Neural cell (in vitro differentiated cells): ENCODE measurements around the gene TMEM119. TPM values are rescaled to one million over a fixed set of nuclear protein-coding genes. Genes with fewer than 3 reads are reported as not detected.

Source experiments
- H2AFZ ChIP-seq: fragments of 200-600, 300-800 bp; sonication (generic), shearing (Covaris generic); 2 replicates; pipeline ENCODE4 v1.6.0; 2014; ENCODE audit warnings: low read depth, mild to moderate bottlenecking, antibody characterized with exemption, low read length, moderate library complexity
- H3F3A ChIP-seq: fragments of 200-600 bp; shearing (Covaris generic); 2 replicates; pipeline ENCODE4 v1.6.1; 2016; ENCODE audit warnings: mild to moderate bottlenecking, moderate library complexity, mixed read lengths, antibody characterized with exemption, low read length; ENCODE audit not compliant: insufficient read depth, poor library complexity, severe bottlenecking
- H3K27ac ChIP-seq: fragments of 200-600, 300-800 bp; sonication (generic), shearing (Covaris generic); 2 replicates; pipeline ENCODE4 v1.5.1; 2014; ENCODE audit warnings: mild to moderate bottlenecking, low read length, moderate library complexity
- H3K27me3 ChIP-seq: fragments of 300-800, 200-600 bp; sonication (generic), shearing (Covaris generic); 2 replicates; pipeline ENCODE4 v1.6.0; 2014; ENCODE audit warnings: mild to moderate bottlenecking, low read depth, low read length, moderate library complexity; ENCODE audit not compliant: insufficient read depth
- H3K36me3 ChIP-seq: fragments of 300-800, 200-600 bp; sonication (generic), shearing (Covaris generic); 2 replicates; pipeline ENCODE4 v1.5.1; 2014; ENCODE audit warnings: mild to moderate bottlenecking, antibody characterized with exemption, low read length, moderate library complexity; ENCODE audit not compliant: insufficient read depth
- H3K4me2 ChIP-seq: fragments of 300-800, 200-600 bp; sonication (generic), shearing (Covaris generic); 2 replicates; pipeline ENCODE4 v1.6.0; 2014; ENCODE audit warnings: mild to moderate bottlenecking, low read length
- H3K4me3 ChIP-seq: fragments of 300-800, 200-600 bp; sonication (generic), shearing (Covaris generic); 2 replicates; pipeline ENCODE4 v1.5.1; 2014; ENCODE audit warnings: mild to moderate bottlenecking, low read length, moderate library complexity
- H3K79me2 ChIP-seq: fragments of 200-600 bp; shearing (Covaris generic); replicated peaks from 2 replicates; pipeline ENCODE4 v1.6.0; 2014; ENCODE audit warnings: mild to moderate bottlenecking, low read length, moderate library complexity; ENCODE audit not compliant: insufficient read depth
- H3K9ac ChIP-seq: fragments of 300-800, 200-600 bp; sonication (generic), shearing (Covaris generic); 2 replicates; pipeline ENCODE4 v1.6.1; 2016; ENCODE audit warnings: mild to moderate bottlenecking, low read length, mixed read lengths
- H3K9me2 ChIP-seq: fragments of 200-600 bp; shearing (Covaris generic); 2 replicates; pipeline ENCODE4 v1.6.1; 2016; ENCODE audit warnings: mild to moderate bottlenecking, low read length, mixed read lengths; ENCODE audit not compliant: insufficient read depth
- H3K9me3 ChIP-seq: fragments of 200-600, 300-800 bp; sonication (generic), shearing (Covaris generic); 2 replicates; pipeline ENCODE4 v1.6.1; 2016; ENCODE audit warnings: mild to moderate bottlenecking, mixed run types, low read length, moderate library complexity, mixed read lengths
- H4K20me1 ChIP-seq: fragments of 200-600 bp; shearing (Covaris generic); 2 replicates; pipeline ENCODE4 v1.6.1; 2016; ENCODE audit warnings: mild to moderate bottlenecking, mixed run types; ENCODE audit not compliant: insufficient read depth
- EP300 ChIP-seq: fragments of 450-650 bp; conservative IDR thresholded peaks from 2 replicates; pipeline ENCODE4 v1.6.1; 2014; ENCODE audit warnings: antibody characterized with exemption, mild to moderate bottlenecking, moderate library complexity; ENCODE audit not compliant: poor library complexity, severe bottlenecking
- EZH2 ChIP-seq: fragments of 200-600, 300-800 bp; shearing (Covaris generic), sonication (generic); IDR thresholded peaks from 2 replicates; pipeline ENCODE4 v1.6.1; 2014; ENCODE audit warnings: antibody characterized with exemption, low read length, borderline replicate concordance, mild to moderate bottlenecking; ENCODE audit not compliant: insufficient read depth, poor library complexity, severe bottlenecking
- MXI1 ChIP-seq: fragments of 450-650 bp; conservative IDR thresholded peaks from 2 replicates; pipeline ENCODE4 v1.6.1; 2014; ENCODE audit warnings: antibody characterized with exemption, mild to moderate bottlenecking; ENCODE audit not compliant: poor library complexity, severe bottlenecking
- POLR2AphosphoS5 ChIP-seq: IDR thresholded peaks from 2 replicates; pipeline ENCODE4 v1.6.1; 2012
- RAD21 ChIP-seq: fragments of 450-650 bp; conservative IDR thresholded peaks from 2 replicates; pipeline ENCODE4 v1.6.1; 2014; ENCODE audit warnings: antibody characterized with exemption, mild to moderate bottlenecking, moderate library complexity
- TAF1 ChIP-seq: IDR thresholded peaks from 2 replicates; pipeline ENCODE4 v1.6.1; 2012; ENCODE audit warnings: low read depth
- polyA plus RNA-seq: library from polyadenylated mRNA; depleted of rRNA; stranded (reverse); fragments of >200 nt; gene quantifications from 2 replicates; pipeline ENCODE4 v1.2.3, GENCODE V29; 2014
- TF ChIP-seq, protein P1 (sequence below): fragments of 450-650 bp; IDR thresholded peaks from 2 replicates; pipeline ENCODE4 v1.5.1; 2014; ENCODE audit warnings: antibody characterized with exemption, mild to moderate bottlenecking, moderate library complexity; ENCODE audit not compliant: poor library complexity, severe bottlenecking
- TF ChIP-seq, protein P2 (sequence below): IDR thresholded peaks from 2 replicates; pipeline ENCODE4 v1.6.1; 2012; ENCODE audit warnings: borderline replicate concordance

Gene TMEM119
- polyA plus RNA-seq, 1 donor from 2014 or later, result not detected

DNA sequence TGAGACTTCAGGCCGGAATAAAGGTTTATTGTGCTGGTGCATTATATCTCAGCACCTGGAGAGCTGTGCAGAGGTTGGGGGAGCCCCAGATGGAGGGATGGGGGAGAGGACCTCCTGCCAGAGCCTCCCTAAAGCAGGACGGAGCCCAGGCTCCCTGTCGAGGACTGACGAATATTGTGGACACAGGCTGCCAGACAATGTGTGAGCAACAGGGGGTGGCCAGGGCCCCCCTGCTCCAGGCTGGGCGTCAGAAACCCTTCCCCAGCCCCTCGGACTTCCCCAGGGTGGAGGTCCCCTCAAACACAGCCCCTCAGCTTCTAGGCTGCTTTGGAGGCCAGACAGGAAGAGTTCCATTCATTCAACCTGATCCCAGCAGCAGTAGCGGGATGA is 8.0 kb downstream of the TMEM119 start:
- Histone ChIP-seq H3F3A (no peaks in the 10 kb centered on the region), H3K36me3 (no peaks in the 10 kb centered on the region), H3K27me3 (no peaks in the 10 kb centered on the region), H3K9me3 (no peaks in the 10 kb centered on the region), H4K20me1 (no peaks in the 10 kb centered on the region), H3K79me2 (no peaks in the 10 kb centered on the region), H3K9ac (no peak overlapping the region), H3K4me3 (no peak overlapping the region), H3K27ac (no peak overlapping the region), H2AFZ (no peak overlapping the region), H3K4me2 (no peak overlapping the region), H3K9me2 (no peaks in the 10 kb centered on the region)
- no peak for TF ChIP-seq MXI1
- TF ChIP-seq, protein P1, sequence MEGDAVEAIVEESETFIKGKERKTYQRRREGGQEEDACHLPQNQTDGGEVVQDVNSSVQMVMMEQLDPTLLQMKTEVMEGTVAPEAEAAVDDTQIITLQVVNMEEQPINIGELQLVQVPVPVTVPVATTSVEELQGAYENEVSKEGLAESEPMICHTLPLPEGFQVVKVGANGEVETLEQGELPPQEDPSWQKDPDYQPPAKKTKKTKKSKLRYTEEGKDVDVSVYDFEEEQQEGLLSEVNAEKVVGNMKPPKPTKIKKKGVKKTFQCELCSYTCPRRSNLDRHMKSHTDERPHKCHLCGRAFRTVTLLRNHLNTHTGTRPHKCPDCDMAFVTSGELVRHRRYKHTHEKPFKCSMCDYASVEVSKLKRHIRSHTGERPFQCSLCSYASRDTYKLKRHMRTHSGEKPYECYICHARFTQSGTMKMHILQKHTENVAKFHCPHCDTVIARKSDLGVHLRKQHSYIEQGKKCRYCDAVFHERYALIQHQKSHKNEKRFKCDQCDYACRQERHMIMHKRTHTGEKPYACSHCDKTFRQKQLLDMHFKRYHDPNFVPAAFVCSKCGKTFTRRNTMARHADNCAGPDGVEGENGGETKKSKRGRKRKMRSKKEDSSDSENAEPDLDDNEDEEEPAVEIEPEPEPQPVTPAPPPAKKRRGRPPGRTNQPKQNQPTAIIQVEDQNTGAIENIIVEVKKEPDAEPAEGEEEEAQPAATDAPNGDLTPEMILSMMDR, result no peak
- TF ChIP-seq EP300, result no peak
- TF ChIP-seq, protein P2, sequence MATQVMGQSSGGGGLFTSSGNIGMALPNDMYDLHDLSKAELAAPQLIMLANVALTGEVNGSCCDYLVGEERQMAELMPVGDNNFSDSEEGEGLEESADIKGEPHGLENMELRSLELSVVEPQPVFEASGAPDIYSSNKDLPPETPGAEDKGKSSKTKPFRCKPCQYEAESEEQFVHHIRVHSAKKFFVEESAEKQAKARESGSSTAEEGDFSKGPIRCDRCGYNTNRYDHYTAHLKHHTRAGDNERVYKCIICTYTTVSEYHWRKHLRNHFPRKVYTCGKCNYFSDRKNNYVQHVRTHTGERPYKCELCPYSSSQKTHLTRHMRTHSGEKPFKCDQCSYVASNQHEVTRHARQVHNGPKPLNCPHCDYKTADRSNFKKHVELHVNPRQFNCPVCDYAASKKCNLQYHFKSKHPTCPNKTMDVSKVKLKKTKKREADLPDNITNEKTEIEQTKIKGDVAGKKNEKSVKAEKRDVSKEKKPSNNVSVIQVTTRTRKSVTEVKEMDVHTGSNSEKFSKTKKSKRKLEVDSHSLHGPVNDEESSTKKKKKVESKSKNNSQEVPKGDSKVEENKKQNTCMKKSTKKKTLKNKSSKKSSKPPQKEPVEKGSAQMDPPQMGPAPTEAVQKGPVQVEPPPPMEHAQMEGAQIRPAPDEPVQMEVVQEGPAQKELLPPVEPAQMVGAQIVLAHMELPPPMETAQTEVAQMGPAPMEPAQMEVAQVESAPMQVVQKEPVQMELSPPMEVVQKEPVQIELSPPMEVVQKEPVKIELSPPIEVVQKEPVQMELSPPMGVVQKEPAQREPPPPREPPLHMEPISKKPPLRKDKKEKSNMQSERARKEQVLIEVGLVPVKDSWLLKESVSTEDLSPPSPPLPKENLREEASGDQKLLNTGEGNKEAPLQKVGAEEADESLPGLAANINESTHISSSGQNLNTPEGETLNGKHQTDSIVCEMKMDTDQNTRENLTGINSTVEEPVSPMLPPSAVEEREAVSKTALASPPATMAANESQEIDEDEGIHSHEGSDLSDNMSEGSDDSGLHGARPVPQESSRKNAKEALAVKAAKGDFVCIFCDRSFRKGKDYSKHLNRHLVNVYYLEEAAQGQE, result no peak
- TF ChIP-seq RAD21, result no peak

DNA sequence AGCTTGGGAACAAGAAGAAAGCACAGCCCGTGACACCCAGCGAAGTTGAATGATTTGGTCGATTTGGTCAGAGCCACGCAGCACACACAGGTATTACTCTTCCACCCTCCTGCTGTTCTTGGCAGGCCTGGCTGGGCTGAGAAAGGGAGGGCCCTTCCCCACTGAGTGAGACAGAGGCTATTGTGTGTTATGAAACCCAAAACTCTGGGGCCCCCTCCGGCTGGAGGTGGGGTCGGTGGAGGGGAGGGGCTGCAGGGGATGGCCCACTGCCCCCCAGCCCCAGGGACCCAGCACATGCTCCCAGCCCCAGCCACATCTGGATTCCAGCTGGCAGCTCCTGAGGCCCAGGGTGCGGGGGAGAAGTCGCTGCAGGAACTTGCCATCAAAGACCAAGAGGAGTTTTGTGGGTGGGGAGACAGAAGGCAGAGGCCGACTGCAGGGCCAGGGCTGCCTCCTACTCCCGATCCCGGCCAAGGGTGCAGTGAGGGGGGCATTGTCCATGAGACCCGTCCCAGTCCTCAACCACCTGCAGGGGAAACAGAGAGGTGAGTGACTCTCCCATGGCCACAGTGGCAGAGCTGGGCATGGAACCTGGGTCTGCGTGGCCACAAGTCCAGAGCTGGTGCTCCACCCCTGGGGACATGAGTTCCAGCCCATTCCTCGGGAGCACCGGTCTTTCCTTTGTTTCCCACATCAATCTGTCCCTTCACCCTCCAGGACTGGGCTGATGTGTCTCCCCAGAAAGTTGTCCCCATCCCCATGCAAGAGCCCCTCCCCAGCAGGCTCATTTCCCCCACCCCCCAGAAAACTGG is 8.7 kb downstream of the TMEM119 start:
- Histone ChIP-seq H4K20me1 (no peaks in the 10 kb centered on the region), H3K4me2 (no peak overlapping the region), H3F3A (no peaks in the 10 kb centered on the region), H3K9me3 (no peaks in the 10 kb centered on the region), H3K9ac (no peak overlapping the region), H3K9me2 (no peaks in the 10 kb centered on the region), H2AFZ (no peak overlapping the region), H3K27me3 (no peaks in the 10 kb centered on the region), H3K27ac (no peak overlapping the region), H3K79me2 (no peaks in the 10 kb centered on the region), H3K4me3 (no peak overlapping the region), H3K36me3 (no peaks in the 10 kb centered on the region)
- no peak for TF ChIP-seq RAD21
- no peak for TF ChIP-seq TAF1
- TF ChIP-seq, protein P1, result no peak
- no peak for TF ChIP-seq POLR2AphosphoS5
- no peak for TF ChIP-seq EZH2
